Sigmoid colon (tissue), 4 donors: ENCODE measurements around the gene AKAP8.

Experiments
- CTCF ChIP-seq, 4 experiments: fragments of 450-650 bp in 3 of 4; fragments of 200-600 bp in 1 of 4; IDR thresholded peaks; one replicate each; pipeline ENCODE4 v1.5.1; 2016 to 2019; ENCODE audit warnings: antibody characterized with exemption in 4 of 4, mild to moderate bottlenecking in 3 of 4, moderate library complexity in 2 of 4
- EP300 ChIP-seq, 4 donors: sonication (generic); formaldehyde crosslinking; IDR thresholded peaks; one replicate each; pipeline ENCODE4 v1.6.1; 2017; ENCODE audit warnings: antibody characterized with exemption in 4 of 4
- POLR2A ChIP-seq, 2 donors: fragments of 450-650 bp; IDR thresholded peaks; one replicate each; pipeline ENCODE4 v1.6.1; 2016; ENCODE audit warnings: antibody characterized with exemption in 2 of 2, mild to moderate bottlenecking in 2 of 2, moderate library complexity in 2 of 2

DNA sequence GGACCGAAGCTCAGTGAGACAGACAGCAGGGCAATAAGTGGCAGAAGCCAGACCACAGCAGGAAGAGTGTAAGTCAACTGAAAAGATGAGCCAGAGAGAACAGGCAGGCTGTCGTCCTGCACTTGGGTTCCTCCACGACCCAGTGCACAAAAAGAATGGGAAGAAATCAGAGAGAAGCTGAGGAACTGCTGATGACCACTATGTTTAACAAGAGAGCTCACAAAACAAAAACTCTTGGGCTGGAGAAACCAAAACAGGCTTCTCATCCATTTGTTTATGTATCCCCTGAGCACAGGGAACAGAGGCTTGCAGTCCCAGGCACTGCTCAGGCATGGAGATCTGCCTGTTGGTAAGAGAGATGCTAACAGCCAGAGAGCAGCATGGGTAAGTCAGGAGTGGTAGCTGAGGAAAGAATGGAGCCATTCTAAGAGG, 25.2 kb upstream of the AKAP8 start:
- TF ChIP-seq CTCF (IDR thresholded peaks at IDR 0.05) (no peak), POLR2A (IDR thresholded peaks at IDR 0.05) (no peak), EP300 (IDR thresholded peaks at IDR 0.05) (no peak)
